Measurements from ENCODE around the gene SLC35A1. TPM values are rescaled to one million over a fixed set of nuclear protein-coding genes. Genes with fewer than 3 reads are reported as not detected.
A peak's percentile ranks its signal among the peaks of the same experiment; 100 is the strongest.

The SLC35A1 gene, protein sequence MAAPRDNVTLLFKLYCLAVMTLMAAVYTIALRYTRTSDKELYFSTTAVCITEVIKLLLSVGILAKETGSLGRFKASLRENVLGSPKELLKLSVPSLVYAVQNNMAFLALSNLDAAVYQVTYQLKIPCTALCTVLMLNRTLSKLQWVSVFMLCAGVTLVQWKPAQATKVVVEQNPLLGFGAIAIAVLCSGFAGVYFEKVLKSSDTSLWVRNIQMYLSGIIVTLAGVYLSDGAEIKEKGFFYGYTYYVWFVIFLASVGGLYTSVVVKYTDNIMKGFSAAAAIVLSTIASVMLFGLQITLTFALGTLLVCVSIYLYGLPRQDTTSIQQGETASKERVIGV
- total RNA-seq (2021; fragmentation: NEBNext Ultra II Directional; extraction: Animal tissue kit (Norgen Biotek cat#: 25700)) (7.7 and 9.2 TPM in 2 replicates), polyA plus RNA-seq (2011; rRNA removed) (2.6 and 4.7 TPM in 2 replicates), polyA minus RNA-seq (2011; rRNA and poly(A)+ RNA removed) (3.8 and 5.3 TPM in 2 replicates)
- polyA plus RNA-seq (2011; cell fraction: cytosol; rRNA removed): 6.6 TPM
- polyA plus RNA-seq (2011; cell fraction: nucleus; rRNA removed): 2.3 TPM
- 3.8 to 6.1 TPM (median 4.4 TPM) in 4 replicates for polyA plus RNA-seq (2012, experiment 1 of 2)
- 0.76 TPM for polyA plus RNA-seq (2012, experiment 2 of 2)
- 6.7 TPM for polyA plus RNA-seq (2013, experiment 1 of 2)
- 8.3 TPM for polyA plus RNA-seq (2013, experiment 2 of 2)
- 2.0 TPM for polyA minus RNA-seq (2011; cell fraction: cytosol; rRNA and poly(A)+ RNA removed)
- polyA minus RNA-seq (2011; cell fraction: nucleus; rRNA and poly(A)+ RNA removed): 3.5 TPM
- long read RNA-seq, experiment 1, partial matches to known transcripts: 7 of 8 reads
- long read RNA-seq, experiment 1, other reads (novel, unspliced or antisense): 0 of 8 reads
- long read RNA-seq, experiment 2, transcript SLC35A1-201 (8 exons, 1,851 nt): major isoform, 9 of 17 reads
- long read RNA-seq, experiment 2, partial matches to known transcripts: 0 of 17 reads
- long read RNA-seq, experiment 2, other reads (novel, unspliced or antisense): 8 of 17 reads

DNA sequence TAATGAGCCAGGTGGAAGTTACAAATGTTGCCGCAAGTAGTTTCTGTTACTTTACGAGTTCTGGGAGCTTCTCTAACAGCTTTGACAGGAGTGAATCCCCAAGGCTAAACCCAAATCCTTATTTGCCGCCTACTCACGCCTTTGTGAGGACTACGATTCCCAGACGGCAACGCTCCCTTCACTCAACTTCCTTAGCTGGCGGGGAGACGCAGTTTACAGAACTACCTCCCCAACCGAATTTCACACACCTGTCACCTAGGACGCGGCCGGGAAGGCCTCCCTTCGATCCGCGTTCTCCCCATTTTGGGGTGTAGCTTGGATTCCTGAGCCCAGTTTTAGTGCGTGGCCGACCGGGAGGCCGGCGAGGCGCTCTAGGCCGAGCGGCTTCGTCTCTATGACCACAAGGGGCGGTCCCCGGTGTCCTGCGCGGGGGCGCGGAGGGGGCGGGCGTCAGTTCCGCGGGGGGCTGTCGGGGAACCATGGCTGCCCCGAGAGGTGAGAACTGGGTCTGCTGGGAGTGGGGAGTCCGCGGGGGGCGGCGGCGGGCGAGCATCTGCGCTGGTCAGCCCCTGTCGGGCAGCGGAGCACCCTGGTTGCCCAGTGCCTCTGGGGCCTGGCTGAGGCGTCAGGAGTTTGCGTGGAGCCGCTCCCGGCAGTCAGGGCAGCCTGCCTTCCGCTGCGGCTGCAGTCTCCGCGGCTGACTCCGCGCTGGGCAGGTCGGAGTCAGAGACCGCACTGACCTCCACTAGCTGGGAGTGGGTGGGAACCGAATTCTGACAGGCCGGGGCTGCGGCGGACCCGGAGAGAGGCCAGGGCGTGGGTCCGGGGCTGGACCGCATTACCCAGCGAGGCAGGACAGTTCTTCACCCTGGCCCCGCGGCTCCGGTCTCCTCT lies at the start of gene SLC35A1:
Gene SLC35A1, plus strand, starts transcription at position 450 of the 894 bp plus-strand sequence. Its CDS starts 30 bp downstream, at position 480.
- Histone ChIP-seq H3K36me3 (ENCODE audit: control insufficient read depth in 2 of 4, insufficient read depth in 4 of 4, low read length in 3 of 4) (no peaks in the 10 kb centered on the region), H2BK15ac (ENCODE audit: low read length) (no peak within 1 kb of the TSS), H2BK5ac (ENCODE audit: low read depth, low read length) (peak within 1 kb of the TSS; percentile 75), H4K8ac (ENCODE audit: extremely low read depth, insufficient read depth, low read length) (peak within 1 kb of the TSS; percentile 84), H3K4me2 (ENCODE audit: insufficient read depth in 1 of 2, low read depth in 2 of 2, low read length in 2 of 2) (peak within 1 kb of the TSS; percentile 88 to 97), H3K4me1 (replicated peaks in 1 of 4; ENCODE audit: control insufficient read depth in 3 of 4, insufficient read depth in 4 of 4, low read length in 3 of 4) (0 out of 7 replicates have a peak, but pooled peaks cover 0 to 3% (median 0%) of the 10 kb centered on the region in 4 experiments), H3K79me1 (ENCODE audit: low read depth, low read length) (no peaks in the 10 kb centered on the region), H3K56ac (replicated peaks; ENCODE audit: insufficient read length, low read depth, low read length) (peak within 1 kb of the TSS; percentile 91), H3K27ac (ENCODE audit: low read depth, low read length) (peak within 1 kb of the TSS; percentile 70), H4K5ac (ENCODE audit: insufficient read length, low read depth, low read length) (peak within 1 kb of the TSS; percentile 99), H2AFZ (ENCODE audit: low read length) (peak within 1 kb of the TSS; percentile 100), H3K23me2 (ENCODE audit: low read depth, low read length) (peaks cover 8% of the 10 kb centered on the region; the same call in 1 of the 2 replicates), H3K18ac (ENCODE audit: extremely low read depth, low read length) (peak within 1 kb of the TSS; percentile 95; the same call in 1 of the 2 replicates), H2BK120ac (replicated peaks; ENCODE audit: low read depth, low read length) (no peak within 1 kb of the TSS), H3K4ac (replicated peaks; ENCODE audit: insufficient read length, low read depth, low read length) (peak within 1 kb of the TSS; percentile 96), H4K20me1 (replicated peaks in 1 of 2; ENCODE audit: control insufficient read depth in 1 of 2, insufficient read depth in 2 of 2, low read length in 2 of 2) (peaks cover 0 to 2% of the 10 kb centered on the region in 2 experiments), H2BK12ac (ENCODE audit: low read depth, low read length) (peak within 1 kb of the TSS; percentile 7; the same call in 1 of the 2 replicates), H3K9me3 (ENCODE audit: insufficient read depth in 2 of 2, low read depth in 1 of 2, low read length in 1 of 2) (no peaks in the 10 kb centered on the region), H2BK20ac (ENCODE audit: low read length) (no peak within 1 kb of the TSS; the same call in 1 of the 2 replicates), H3K4me3 (ENCODE audit: extremely low read depth in 1 of 4, insufficient read depth in 2 of 4, low read depth in 3 of 4, low read length in 4 of 4) (peak within 1 kb of the TSS; percentile 74 to 100 (median 98)), H4K91ac (replicated peaks; ENCODE audit: insufficient read length, low read length) (peak within 1 kb of the TSS; percentile 93), H3K23ac (ENCODE audit: insufficient read length) (no peak within 1 kb of the TSS), H3K27me3 (replicated peaks in 1 of 4; ENCODE audit: control insufficient read depth in 3 of 4, extremely low read depth in 1 of 4, insufficient read depth in 3 of 4, low read length in 3 of 4) (no peaks in the 10 kb centered on the region), H2AK5ac (ENCODE audit: low read depth, low read length) (no peak within 1 kb of the TSS), H3K79me2 (ENCODE audit: control insufficient read depth in 1 of 2, insufficient read depth in 2 of 2, low read length in 2 of 2) (no peaks in the 10 kb centered on the region), H3K9ac (replicated peaks in 1 of 4; ENCODE audit: extremely low read depth in 1 of 4, low read depth in 3 of 4, low read length in 3 of 4) (peak within 1 kb of the TSS; percentile 34 to 77 (median 68)), H3K14ac (ENCODE audit: insufficient read length) (no peak within 1 kb of the TSS)
- FAIRE-seq: peak; percentile 81
- POLR2A ChIA-PET (ENCODE audit: partially characterized antibody): interaction anchor here (0.8 to 2.8 kb wide), 2 partner anchors 143 to 151 kb away, joined by 3 to 8 read pairs; partner anchors contain the start of gene SMIM8
- WGBS, 2 experiments (ENCODE audit: extremely low coverage in 1 of 2, insufficient coverage in 1 of 2, insufficient read length in 1 of 2, insufficient replicate concordance in 2 of 2, low coverage in 1 of 2, low lambda C conversion rate in 2 of 2, missing lambda C conversion rate in 1 of 2): 4% methylated on average over 32 of the region's 70 CpGs; no CpG with 5 or more reads in 1 of the 2 experiments
- CTCF ChIA-PET (ENCODE audit: partially characterized antibody): interaction anchor here (0.7 to 1.0 kb wide), 3 partner anchors 150 to 405 kb away, joined by 3 to 4 read pairs (median 3); partner anchors contain the start of gene SMIM8
- DNase-seq (ENCODE audit: low read depth in 1 of 2, low spot score in 2 of 2): peak; percentile 44 to 91
- TF ChIP-seq, protein P1, sequence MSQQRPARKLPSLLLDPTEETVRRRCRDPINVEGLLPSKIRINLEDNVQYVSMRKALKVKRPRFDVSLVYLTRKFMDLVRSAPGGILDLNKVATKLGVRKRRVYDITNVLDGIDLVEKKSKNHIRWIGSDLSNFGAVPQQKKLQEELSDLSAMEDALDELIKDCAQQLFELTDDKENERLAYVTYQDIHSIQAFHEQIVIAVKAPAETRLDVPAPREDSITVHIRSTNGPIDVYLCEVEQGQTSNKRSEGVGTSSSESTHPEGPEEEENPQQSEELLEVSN (IDR thresholded peaks at IDR 0.05): no peak
- no peak for TF ChIP-seq GTF2F1 (IDR thresholded peaks at IDR 0.05; ENCODE audit: borderline replicate concordance, low read depth, low read length)
- no peak for TF ChIP-seq CEBPB (IDR thresholded peaks at IDR 0.05; ENCODE audit: low read depth, low read length)
- TF ChIP-seq YY1 (IDR thresholded peaks at IDR 0.05; ENCODE audit: low read depth, low read length): peak; percentile 18; the same call in 1 of the 2 replicates
- TF ChIP-seq BCL11A (IDR thresholded peaks at IDR 0.05; ENCODE audit: low read depth in 2 of 2, low read length in 2 of 2): no peak

All from H1 (cell line).